ENCODE results near the gene PPT2.

GRCh38 chr6:32196682-32197616 lies 43.0 kb downstream of the PPT2 start:
- TF ChIP-seq, protein P1, sequence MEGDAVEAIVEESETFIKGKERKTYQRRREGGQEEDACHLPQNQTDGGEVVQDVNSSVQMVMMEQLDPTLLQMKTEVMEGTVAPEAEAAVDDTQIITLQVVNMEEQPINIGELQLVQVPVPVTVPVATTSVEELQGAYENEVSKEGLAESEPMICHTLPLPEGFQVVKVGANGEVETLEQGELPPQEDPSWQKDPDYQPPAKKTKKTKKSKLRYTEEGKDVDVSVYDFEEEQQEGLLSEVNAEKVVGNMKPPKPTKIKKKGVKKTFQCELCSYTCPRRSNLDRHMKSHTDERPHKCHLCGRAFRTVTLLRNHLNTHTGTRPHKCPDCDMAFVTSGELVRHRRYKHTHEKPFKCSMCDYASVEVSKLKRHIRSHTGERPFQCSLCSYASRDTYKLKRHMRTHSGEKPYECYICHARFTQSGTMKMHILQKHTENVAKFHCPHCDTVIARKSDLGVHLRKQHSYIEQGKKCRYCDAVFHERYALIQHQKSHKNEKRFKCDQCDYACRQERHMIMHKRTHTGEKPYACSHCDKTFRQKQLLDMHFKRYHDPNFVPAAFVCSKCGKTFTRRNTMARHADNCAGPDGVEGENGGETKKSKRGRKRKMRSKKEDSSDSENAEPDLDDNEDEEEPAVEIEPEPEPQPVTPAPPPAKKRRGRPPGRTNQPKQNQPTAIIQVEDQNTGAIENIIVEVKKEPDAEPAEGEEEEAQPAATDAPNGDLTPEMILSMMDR (IDR thresholded peaks at IDR 0.05; ENCODE audit: poor library complexity), result no peak
- TF ChIP-seq EZH2 (IDR thresholded peaks at IDR 0.05; ENCODE audit: borderline replicate concordance) (no peak), EZH2phosphoT487 (IDR thresholded peaks at IDR 0.05; ENCODE audit: low read depth, severe bottlenecking, unreplicated experiment) (no peak)
